Stimulated activated naive CD8-positive, alpha-beta T cell treated with anti-CD3 and anti-CD28 coated beads, Interleukin-15, Interleukin-2, amounts not matched to agents 100 ng/mL and 50 ng/mL, for 24 hours (primary cell): Measurements from ENCODE around the gene WNT5B.
A peak's percentile ranks its signal among the peaks of the same experiment; 100 is the strongest.

Source experiments
- H3K27ac Mint-ChIP-seq: one replicate; pipeline ENCODE4 v1.8.0; 2021; ENCODE audit warnings: mild to moderate bottlenecking, mixed read lengths
- H3K27me3 Mint-ChIP-seq: one replicate; pipeline ENCODE4 v1.8.0; 2021; ENCODE audit warnings: mixed read lengths
- H3K36me3 Mint-ChIP-seq: one replicate; pipeline ENCODE4 v1.8.0; 2021; ENCODE audit warnings: low read depth, mixed read lengths
- H3K4me1 Mint-ChIP-seq: one replicate; pipeline ENCODE4 v1.8.0; 2021; ENCODE audit warnings: low read depth, mixed read lengths
- H3K4me3 Mint-ChIP-seq: one replicate; pipeline ENCODE4 v1.8.0; 2021; ENCODE audit warnings: mild to moderate bottlenecking, mixed read lengths
- H3K9me3 Mint-ChIP-seq: one replicate; pipeline ENCODE4 v1.8.0; 2021; ENCODE audit warnings: mixed read lengths

Gene WNT5B

GRCh38 chr12:1628666-1629337 is at the start of gene WNT5B:
Gene WNT5B, plus strand, starts transcription at chr12:1629231. Its CDS starts 2,124 bp downstream, at chr12:1631355.
- no peaks in the 10 kb centered on the region for H3K36me3 Mint-ChIP-seq
- no peak within 1 kb of the TSS for H3K27ac Mint-ChIP-seq
- peaks cover 54% of the 10 kb centered on the region for H3K27me3 Mint-ChIP-seq
- peaks cover 21% of the 10 kb centered on the region for H3K4me1 Mint-ChIP-seq
- peak within 1 kb of the TSS; percentile 42 for H3K4me3 Mint-ChIP-seq
- no peaks in the 10 kb centered on the region for H3K9me3 Mint-ChIP-seq

GRCh38 chr12:1579651-1580435 is 49.2 kb upstream of the WNT5B start:
- no peaks in the 10 kb centered on the region for H3K27me3 Mint-ChIP-seq
- peaks cover 11% of the 10 kb centered on the region for H3K4me1 Mint-ChIP-seq
- no peaks in the 10 kb centered on the region for H3K9me3 Mint-ChIP-seq
- no peak overlapping the region for H3K27ac Mint-ChIP-seq
- no peaks in the 10 kb centered on the region for H3K36me3 Mint-ChIP-seq
- H3K4me3 Mint-ChIP-seq = no peak overlapping the region

- Mint-ChIP-seq H3K27me3 (no peaks in the 10 kb centered on the region), H3K4me1 (peaks cover 11% of the 10 kb centered on the region), H3K9me3 (no peaks in the 10 kb centered on the region), H3K27ac (no peak overlapping the region), H3K4me3 (no peak overlapping the region), H3K36me3 (no peaks in the 10 kb centered on the region)
Observed at GRCh38 chr12:1580526-1580925, 48.5 kb upstream of the WNT5B start.

GRCh38 chr12:1581973-1582708 is 46.9 kb upstream of the WNT5B start:
- H3K27me3 Mint-ChIP-seq = no peaks in the 10 kb centered on the region
- no peaks in the 10 kb centered on the region for H3K36me3 Mint-ChIP-seq
- H3K9me3 Mint-ChIP-seq = no peaks in the 10 kb centered on the region
- H3K27ac Mint-ChIP-seq = no peak overlapping the region
- no peak overlapping the region for H3K4me3 Mint-ChIP-seq
- H3K4me1 Mint-ChIP-seq = peaks cover 11% of the 10 kb centered on the region

GRCh38 chr12:1582709-1583050 is 46.4 kb upstream of the WNT5B start:
- H3K27me3 Mint-ChIP-seq = no peaks in the 10 kb centered on the region
- H3K4me1 Mint-ChIP-seq = peaks cover 13% of the 10 kb centered on the region
- H3K36me3 Mint-ChIP-seq = no peaks in the 10 kb centered on the region
- no peaks in the 10 kb centered on the region for H3K9me3 Mint-ChIP-seq
- H3K27ac Mint-ChIP-seq = no peak overlapping the region
- H3K4me3 Mint-ChIP-seq = no peak overlapping the region

- Mint-ChIP-seq H3K9me3 (no peaks in the 10 kb centered on the region), H3K36me3 (no peaks in the 10 kb centered on the region), H3K27me3 (no peaks in the 10 kb centered on the region), H3K27ac (no peak overlapping the region), H3K4me1 (peaks cover 22% of the 10 kb centered on the region), H3K4me3 (peak overlapping the region; percentile 41)
Observed at GRCh38 chr12:1583421-1584078, 45.5 kb upstream of the WNT5B start.

- Mint-ChIP-seq H3K9me3 (no peaks in the 10 kb centered on the region), H3K36me3 (no peaks in the 10 kb centered on the region), H3K4me3 (no peak overlapping the region), H3K27ac (no peak overlapping the region), H3K4me1 (peaks cover 28% of the 10 kb centered on the region), H3K27me3 (no peaks in the 10 kb centered on the region)
Observed at GRCh38 chr12:1584326-1584725, 44.7 kb upstream of the WNT5B start.

GRCh38 chr12:1587927-1588574 is 41.0 kb upstream of the WNT5B start:
- Mint-ChIP-seq H3K27me3 (no peaks in the 10 kb centered on the region), H3K4me3 (peak overlapping the region; percentile 27), H3K4me1 (peaks cover 61% of the 10 kb centered on the region), H3K9me3 (no peaks in the 10 kb centered on the region), H3K36me3 (peaks cover 29% of the 10 kb centered on the region), H3K27ac (peak overlapping the region; percentile 5)

- H3K36me3 Mint-ChIP-seq = peaks cover 30% of the 10 kb centered on the region
- H3K4me3 Mint-ChIP-seq = peak overlapping the region; percentile 27
- H3K27ac Mint-ChIP-seq = peak overlapping the region; percentile 39
- no peaks in the 10 kb centered on the region for H3K27me3 Mint-ChIP-seq
- peaks cover 58% of the 10 kb centered on the region for H3K4me1 Mint-ChIP-seq
- H3K9me3 Mint-ChIP-seq = no peaks in the 10 kb centered on the region
Observed at GRCh38 chr12:1588575-1588947, 40.5 kb upstream of the WNT5B start.

- Mint-ChIP-seq H3K36me3 (peaks cover 30% of the 10 kb centered on the region), H3K4me1 (peaks cover 64% of the 10 kb centered on the region), H3K27me3 (no peaks in the 10 kb centered on the region), H3K4me3 (peak overlapping the region; percentile 94), H3K9me3 (no peaks in the 10 kb centered on the region), H3K27ac (peak overlapping the region; percentile 61)
Observed at GRCh38 chr12:1590221-1590979, 38.6 kb upstream of the WNT5B start.

- no peaks in the 10 kb centered on the region for H3K9me3 Mint-ChIP-seq
- H3K27ac Mint-ChIP-seq = peak overlapping the region; percentile 61
- peaks cover 30% of the 10 kb centered on the region for H3K36me3 Mint-ChIP-seq
- peaks cover 68% of the 10 kb centered on the region for H3K4me1 Mint-ChIP-seq
- H3K4me3 Mint-ChIP-seq = peak overlapping the region; percentile 94
- H3K27me3 Mint-ChIP-seq = no peaks in the 10 kb centered on the region
Observed at GRCh38 chr12:1591034-1591433, 38.0 kb upstream of the WNT5B start.

- H3K9me3 Mint-ChIP-seq = no peaks in the 10 kb centered on the region
- H3K27ac Mint-ChIP-seq = peak overlapping the region; percentile 92
- H3K4me1 Mint-ChIP-seq = peaks cover 68% of the 10 kb centered on the region
- H3K27me3 Mint-ChIP-seq = no peaks in the 10 kb centered on the region
- peaks cover 30% of the 10 kb centered on the region for H3K36me3 Mint-ChIP-seq
- peak overlapping the region; percentile 94 for H3K4me3 Mint-ChIP-seq
Observed at GRCh38 chr12:1591543-1591942, 37.5 kb upstream of the WNT5B start.

GRCh38 chr12:1592444-1593173 is 36.4 kb upstream of the WNT5B start:
- no peaks in the 10 kb centered on the region for H3K9me3 Mint-ChIP-seq
- H3K27me3 Mint-ChIP-seq = no peaks in the 10 kb centered on the region
- peak overlapping the region; percentile 92 for H3K27ac Mint-ChIP-seq
- H3K4me3 Mint-ChIP-seq = peak overlapping the region; percentile 94
- H3K4me1 Mint-ChIP-seq = peaks cover 67% of the 10 kb centered on the region
- H3K36me3 Mint-ChIP-seq = peaks cover 30% of the 10 kb centered on the region
